SH-SY5Y (cell line): ENCODE measurements around the gene GMDS.

ENCODE experiments used
- GATA2 ChIP-seq: IDR thresholded peaks from 2 replicates; pipeline ENCODE4 v1.6.1; 2011; ENCODE audit warnings: mild to moderate bottlenecking, low read depth, low read length
- GATA3 ChIP-seq: IDR thresholded peaks from 2 replicates; pipeline ENCODE4 v1.6.1; 2011; ENCODE audit warnings: low read depth, mild to moderate bottlenecking, low read length, moderate library complexity

DNA sequence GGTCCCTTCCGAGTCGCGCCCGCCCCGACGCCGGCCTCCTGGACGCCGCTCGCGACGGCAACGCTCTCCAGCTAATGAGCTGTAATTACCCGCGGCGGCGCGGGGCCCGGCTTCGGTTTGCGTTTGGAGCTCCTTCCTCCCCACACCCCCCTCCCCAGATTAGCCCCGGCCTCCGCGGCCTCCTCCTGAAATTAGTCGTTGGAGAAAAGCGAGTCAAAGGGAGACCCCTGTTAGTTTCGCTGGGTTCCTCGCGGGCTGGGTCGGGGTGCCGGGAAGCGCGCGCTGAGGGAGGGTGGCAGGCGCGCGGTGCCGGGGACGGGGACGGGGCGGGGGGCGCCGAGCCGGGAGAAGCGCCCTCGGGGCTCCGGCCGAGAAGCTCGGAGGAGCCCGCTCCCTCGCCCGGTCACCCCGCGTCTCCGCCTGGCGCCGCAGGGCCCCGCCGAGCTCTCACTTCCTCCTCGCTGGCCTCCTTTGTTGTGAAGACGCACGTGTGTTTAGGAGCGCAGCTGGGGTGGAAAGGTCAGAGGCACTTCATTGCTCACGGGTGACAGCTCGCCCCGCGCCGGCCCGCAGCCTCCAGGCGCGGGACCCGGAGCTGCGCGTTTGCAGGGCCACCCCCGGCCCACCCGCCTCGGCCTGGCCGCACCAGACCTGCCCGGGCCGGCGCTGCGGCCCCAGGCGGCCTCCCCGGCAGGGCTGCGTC is 630.8 kb downstream of the GMDS start:
- no peak for TF ChIP-seq GATA2
- no peak for TF ChIP-seq GATA3
